ES-I3 (cell line): Measurements from ENCODE around the gene PLET1.

ENCODE experiments used
- H3K36me3 ChIP-seq: 2 replicates; pipeline ENCODE4 v1.6.1; 2013; ENCODE audit warnings: mild to moderate bottlenecking, low read length, control low read depth, moderate library complexity; ENCODE audit not compliant: insufficient read depth
- H3K4me1 ChIP-seq: 2 replicates; pipeline ENCODE4 v1.6.1; 2013; ENCODE audit warnings: mild to moderate bottlenecking, control low read depth, low read length; ENCODE audit not compliant: insufficient read depth
- H3K9ac ChIP-seq: 2 replicates; pipeline ENCODE4 v1.6.1; 2013; ENCODE audit warnings: low read depth, mild to moderate bottlenecking, low read length, moderate library complexity
- H3K9me3 ChIP-seq: 2 replicates; pipeline ENCODE4 v1.6.1; 2013; ENCODE audit warnings: mild to moderate bottlenecking, low read length, moderate library complexity; ENCODE audit not compliant: control insufficient read depth, insufficient read depth

PLET1 gene

DNA sequence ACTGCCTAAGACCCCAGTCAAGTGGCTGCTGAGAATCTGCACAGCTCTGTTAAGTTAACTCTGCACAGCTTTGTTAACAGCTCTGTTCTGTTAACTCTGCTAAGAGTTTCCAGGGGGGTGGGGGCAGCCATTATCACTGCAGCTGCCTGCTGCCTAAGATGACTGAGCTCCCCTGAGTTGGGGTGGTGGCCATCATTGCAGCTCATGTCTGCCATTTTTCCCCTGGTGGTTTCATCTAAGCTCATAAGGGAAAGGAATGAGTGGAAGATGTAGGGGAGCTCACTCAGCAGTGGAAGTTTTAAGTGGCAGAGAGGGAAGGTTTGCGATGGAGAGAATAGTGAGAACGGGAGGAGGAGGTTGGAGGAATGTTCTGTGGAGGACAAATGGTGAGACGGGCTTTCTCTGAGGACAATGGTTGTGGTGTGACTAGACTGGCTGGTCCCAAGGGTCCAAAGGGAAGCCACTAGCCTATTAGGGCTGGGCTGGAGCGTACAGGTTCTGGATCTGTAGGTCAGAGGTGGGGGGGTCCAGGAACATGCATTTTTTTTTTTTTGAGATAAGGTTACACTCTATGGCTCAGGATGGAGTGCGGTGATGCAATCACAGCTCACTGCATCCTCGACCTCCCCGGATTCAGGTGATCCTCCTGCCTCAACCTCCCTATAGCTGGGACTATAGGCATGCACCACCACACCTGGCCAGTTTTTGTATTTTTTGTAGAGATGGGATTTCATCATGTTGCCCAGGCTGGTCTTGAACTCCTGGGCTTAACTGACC lies 13.5 kb upstream of the PLET1 start:
- peaks cover 7% of the 10 kb centered on the region; the same call in 1 of the 2 replicates for H3K4me1 ChIP-seq
- no peaks in the 10 kb centered on the region for H3K36me3 ChIP-seq
- H3K9ac ChIP-seq = no peak overlapping the region
- no peaks in the 10 kb centered on the region for H3K9me3 ChIP-seq

DNA sequence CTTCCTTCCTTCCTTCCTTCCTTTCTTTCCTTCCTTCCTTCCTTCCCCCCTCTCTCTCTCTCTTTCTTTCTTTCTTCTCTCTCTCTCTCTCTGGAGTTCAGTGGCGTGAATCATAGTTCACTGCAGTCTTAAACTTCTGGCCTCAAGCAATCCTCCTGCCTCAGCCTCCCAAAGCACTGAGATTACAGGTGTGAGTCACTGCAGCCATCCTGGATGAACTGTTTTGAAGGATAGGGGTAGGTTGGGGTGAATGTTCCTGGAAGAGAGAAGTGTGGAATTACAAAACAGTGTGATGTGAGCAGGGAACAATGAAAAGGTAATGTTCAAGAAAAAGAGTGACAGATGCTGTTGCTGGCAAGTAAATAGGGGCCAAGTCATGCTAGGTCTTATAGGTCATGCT lies 12.4 kb upstream of the PLET1 start:
- Histone ChIP-seq H3K9ac (no peak overlapping the region), H3K9me3 (no peaks in the 10 kb centered on the region), H3K36me3 (no peaks in the 10 kb centered on the region), H3K4me1 (peaks cover 7% of the 10 kb centered on the region; the same call in 1 of the 2 replicates)

DNA sequence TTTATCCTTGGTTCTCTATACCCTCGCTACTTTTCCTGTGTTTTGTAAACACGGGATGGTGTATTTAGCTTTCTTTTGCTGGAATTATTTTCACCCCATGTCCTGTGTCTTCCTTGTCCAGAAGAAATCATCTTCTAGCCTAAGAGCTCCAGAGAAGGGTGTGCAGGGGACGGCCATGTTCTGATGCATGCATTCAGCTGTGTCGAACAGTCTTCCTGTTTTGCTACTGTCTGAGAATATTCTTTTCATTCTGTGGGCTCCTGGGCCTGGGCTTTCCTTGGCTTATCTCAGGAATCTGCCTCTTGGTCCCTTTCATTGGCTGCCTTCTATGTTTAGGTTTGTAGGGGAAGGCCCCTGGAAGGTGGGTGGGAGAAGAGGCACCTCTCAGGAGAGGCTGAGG lies 10.6 kb upstream of the PLET1 start:
- no peaks in the 10 kb centered on the region for H3K9me3 ChIP-seq
- H3K9ac ChIP-seq = no peak overlapping the region
- peaks cover 4% of the 10 kb centered on the region; the same call in 1 of the 2 replicates for H3K4me1 ChIP-seq
- no peaks in the 10 kb centered on the region for H3K36me3 ChIP-seq

DNA sequence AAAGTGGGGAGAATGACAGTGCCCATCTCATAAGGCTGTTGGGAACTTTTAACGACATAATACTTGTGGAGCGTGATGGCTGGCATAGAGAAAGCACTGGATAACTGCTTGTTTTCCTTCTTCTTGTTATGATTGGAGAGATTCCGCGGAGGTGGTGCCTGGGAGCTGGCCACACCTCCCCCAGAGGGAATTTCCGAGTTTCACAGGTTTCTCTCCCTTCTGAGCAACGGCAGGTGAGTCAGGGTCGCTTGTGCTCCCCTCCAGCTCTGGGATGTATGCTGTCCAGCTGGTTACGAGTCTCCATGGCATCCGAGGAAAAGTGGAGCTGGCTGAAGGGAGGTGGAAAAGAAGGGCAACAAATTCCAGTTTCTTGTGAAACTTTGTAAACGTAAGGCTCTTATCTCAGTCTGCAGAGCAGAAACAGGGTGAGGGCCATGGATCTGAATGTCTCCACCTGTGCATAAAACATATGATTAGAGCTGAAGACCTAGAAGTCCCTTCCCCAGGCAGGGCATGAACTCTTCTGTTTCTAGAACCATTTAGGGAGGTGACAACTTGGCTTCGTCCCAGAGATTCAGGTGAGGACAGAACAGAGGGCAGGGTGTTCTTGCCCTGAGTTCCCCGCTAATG lies 10.0 kb upstream of the PLET1 start:
- Histone ChIP-seq H3K36me3 (no peaks in the 10 kb centered on the region), H3K9me3 (no peaks in the 10 kb centered on the region), H3K9ac (peak overlapping the region; percentile 41; the same call in 1 of the 2 replicates), H3K4me1 (no peaks in the 10 kb centered on the region)

DNA sequence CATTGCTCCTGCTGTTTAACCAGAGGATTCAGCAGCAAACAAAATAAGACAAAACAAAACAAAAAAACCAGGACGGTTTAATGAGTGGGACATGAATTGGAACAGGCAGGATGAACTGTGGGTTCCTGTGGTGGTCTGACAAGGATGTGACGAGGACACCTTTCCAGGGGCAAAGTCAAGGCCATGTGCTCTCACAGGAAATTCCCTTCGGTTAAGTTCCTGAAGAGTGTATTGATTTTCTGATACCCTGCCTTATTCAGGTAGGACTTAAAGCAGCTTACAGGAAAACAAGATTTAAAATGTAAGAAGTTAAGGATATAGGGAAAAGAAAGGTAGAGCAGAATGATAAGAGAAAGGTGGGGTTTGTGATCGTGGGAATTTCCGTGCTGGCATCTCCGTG lies 8.5 kb upstream of the PLET1 start:
- Histone ChIP-seq H3K4me1 (no peaks in the 10 kb centered on the region), H3K9ac (no peak overlapping the region), H3K9me3 (no peaks in the 10 kb centered on the region), H3K36me3 (no peaks in the 10 kb centered on the region)

DNA sequence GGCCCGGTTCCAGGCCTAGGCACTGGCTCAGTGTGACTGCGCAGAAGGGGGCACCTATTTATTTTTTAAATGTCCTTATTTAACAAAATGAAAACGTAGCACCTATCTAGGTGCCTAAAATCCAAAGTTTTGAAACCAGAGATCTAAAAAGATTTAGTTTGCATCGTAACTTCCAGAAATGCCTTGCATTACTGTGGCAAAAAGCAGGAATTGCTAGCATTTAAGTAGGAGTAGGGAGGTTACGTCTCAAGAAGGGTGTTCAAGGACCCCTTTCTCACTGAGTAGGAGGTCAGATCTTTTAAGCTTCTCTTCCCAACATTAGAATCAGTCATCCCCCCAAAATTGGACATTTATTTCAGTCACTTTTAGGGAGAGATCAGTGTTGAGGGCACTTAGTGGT lies 7.7 kb upstream of the PLET1 start:
- H3K9me3 ChIP-seq = no peaks in the 10 kb centered on the region
- no peaks in the 10 kb centered on the region for H3K4me1 ChIP-seq
- H3K9ac ChIP-seq = no peak overlapping the region
- no peaks in the 10 kb centered on the region for H3K36me3 ChIP-seq

DNA sequence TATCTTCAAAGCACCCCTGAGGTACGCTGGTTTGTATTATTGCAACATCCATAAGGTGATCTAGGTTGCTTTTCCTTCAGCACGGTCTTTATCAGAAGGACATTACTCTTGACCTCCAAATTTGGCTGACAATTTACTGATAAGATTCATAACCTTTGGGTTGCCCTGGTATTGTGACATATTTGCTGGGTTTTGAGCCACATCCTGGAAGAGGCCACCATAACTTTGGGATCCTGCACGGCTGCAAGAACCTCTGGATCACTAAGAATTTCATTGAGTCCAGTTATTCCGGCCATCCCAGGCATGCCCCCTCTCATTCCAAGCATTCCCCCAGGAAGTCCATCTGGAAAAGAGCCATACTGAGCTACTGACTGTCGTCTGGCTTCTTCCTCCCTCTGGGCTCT lies 6.5 kb upstream of the PLET1 start:
- Histone ChIP-seq H3K36me3 (no peaks in the 10 kb centered on the region), H3K9me3 (no peaks in the 10 kb centered on the region), H3K9ac (no peak overlapping the region), H3K4me1 (no peaks in the 10 kb centered on the region)

DNA sequence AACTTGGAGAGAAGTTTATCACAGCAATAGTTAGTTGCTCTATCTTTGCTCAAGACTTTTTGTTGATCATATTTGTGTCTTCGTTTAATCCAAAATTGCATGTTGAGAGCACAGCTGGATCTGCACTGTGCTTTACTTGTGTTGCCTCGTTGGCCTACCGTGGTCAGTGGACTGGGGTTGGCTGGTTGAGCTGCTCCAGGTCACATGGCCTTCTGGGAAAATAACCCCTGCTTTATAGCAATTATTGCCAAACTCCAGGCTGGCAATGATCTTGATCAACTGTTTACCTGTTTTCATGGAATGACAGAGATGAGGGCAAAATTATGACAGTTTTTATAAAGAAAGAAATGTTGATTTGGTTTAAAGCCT lies 5.7 kb upstream of the PLET1 start:
- H3K9me3 ChIP-seq = no peaks in the 10 kb centered on the region
- H3K36me3 ChIP-seq = no peaks in the 10 kb centered on the region
- no peak overlapping the region for H3K9ac ChIP-seq
- no peaks in the 10 kb centered on the region for H3K4me1 ChIP-seq

DNA sequence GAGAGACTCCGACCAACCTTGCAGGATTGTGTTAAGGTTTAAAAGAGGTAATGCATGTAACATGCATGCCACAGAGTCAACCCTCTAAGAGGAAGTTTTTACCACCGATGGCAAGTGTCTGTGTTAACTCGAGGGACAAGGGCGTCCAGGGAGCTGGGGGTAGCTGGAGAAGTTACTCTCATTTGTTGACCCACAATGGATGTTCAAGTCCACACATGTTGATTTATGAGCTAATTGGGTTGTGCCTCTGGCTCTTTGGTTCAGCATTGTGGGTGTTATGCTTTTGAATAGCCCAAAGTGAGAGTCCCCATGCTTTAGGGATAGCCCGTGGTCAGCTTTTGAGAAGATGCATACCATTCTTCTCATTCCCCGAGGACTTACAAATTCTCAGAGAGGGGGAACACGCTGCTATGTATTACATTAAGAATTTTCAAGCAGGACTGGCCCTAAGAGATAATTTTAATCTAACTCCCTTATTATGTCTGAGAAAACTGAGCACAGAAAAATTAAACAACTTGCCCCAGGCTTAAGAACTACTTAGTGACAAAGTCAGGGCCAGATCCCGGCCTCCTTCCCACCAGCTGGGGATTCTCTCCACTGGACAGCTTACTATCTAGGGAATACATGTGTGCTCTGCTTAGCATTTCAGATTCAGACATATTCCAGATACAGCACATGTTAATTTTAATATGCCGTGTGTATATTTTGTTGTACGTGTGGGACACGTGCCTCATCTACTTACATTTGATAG lies 5.2 kb upstream of the PLET1 start:
- no peaks in the 10 kb centered on the region for H3K36me3 ChIP-seq
- no peak overlapping the region for H3K9ac ChIP-seq
- no peaks in the 10 kb centered on the region for H3K9me3 ChIP-seq
- H3K4me1 ChIP-seq = no peaks in the 10 kb centered on the region

DNA sequence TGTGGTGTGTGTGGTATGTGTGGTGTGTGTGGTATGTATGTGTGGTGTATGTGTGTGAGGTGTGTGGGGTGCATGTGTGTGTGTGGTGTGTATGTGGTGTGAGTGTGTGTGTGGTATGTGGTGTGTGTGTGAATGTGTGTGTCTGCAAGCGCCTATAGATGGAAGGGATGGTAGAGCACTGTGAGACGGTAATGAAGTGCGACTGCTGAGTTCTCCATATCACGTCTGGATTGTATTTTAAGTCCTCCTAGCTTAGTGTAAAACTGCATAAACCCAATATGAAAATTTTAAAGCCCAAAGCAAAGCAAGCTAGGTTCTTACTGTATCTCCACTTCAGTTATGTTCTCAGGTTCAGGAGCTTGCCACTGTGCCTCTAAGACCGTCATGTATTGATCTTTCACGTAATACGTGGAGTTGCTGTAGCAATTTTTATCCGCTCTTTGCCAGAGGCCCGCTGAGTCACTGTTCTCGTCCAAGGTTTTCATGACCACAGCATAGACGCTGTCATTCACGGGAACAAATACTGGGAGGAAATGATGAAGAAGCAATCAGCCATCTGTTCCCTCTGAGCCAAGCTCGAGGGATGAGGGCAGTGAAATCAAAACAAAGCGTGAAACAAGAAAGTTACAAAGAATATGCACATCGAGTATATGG lies 5.5 kb downstream of the PLET1 start:
- H3K9me3 ChIP-seq = no peaks in the 10 kb centered on the region
- no peaks in the 10 kb centered on the region for H3K36me3 ChIP-seq
- H3K9ac ChIP-seq = no peak overlapping the region
- no peaks in the 10 kb centered on the region for H3K4me1 ChIP-seq

DNA sequence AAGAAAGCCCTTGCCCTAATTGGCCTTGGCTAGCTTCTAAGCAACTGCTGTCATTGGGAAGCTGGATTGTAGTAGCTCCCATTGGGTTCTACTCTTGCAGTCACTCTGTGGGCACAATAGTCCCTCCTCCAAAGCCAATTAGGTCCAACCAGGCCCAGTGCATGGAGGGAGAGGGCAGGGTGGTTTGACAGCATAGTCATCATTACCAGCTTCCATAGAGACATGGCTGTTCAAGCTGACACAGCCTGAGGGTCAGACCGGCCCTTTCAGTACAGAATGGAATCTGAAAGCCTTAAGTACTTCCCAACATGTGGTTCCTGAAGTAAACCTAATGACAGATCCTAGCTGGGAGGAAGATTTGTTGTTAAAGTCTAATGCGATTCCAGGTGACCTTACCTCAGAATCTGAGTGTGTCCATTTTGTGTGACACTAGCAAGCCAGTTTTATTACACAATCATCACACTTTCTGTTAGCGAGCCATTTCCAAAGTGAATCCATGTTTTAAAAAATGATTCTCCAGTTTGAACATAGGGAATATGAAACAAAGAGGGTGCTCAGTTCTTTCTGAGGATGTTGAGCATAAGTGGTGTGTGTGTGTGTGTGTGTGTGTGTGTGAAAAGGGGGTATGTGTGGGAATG lies 6.9 kb downstream of the PLET1 start:
- H3K36me3 ChIP-seq = no peaks in the 10 kb centered on the region
- no peaks in the 10 kb centered on the region for H3K9me3 ChIP-seq
- no peaks in the 10 kb centered on the region for H3K4me1 ChIP-seq
- no peak overlapping the region for H3K9ac ChIP-seq

DNA sequence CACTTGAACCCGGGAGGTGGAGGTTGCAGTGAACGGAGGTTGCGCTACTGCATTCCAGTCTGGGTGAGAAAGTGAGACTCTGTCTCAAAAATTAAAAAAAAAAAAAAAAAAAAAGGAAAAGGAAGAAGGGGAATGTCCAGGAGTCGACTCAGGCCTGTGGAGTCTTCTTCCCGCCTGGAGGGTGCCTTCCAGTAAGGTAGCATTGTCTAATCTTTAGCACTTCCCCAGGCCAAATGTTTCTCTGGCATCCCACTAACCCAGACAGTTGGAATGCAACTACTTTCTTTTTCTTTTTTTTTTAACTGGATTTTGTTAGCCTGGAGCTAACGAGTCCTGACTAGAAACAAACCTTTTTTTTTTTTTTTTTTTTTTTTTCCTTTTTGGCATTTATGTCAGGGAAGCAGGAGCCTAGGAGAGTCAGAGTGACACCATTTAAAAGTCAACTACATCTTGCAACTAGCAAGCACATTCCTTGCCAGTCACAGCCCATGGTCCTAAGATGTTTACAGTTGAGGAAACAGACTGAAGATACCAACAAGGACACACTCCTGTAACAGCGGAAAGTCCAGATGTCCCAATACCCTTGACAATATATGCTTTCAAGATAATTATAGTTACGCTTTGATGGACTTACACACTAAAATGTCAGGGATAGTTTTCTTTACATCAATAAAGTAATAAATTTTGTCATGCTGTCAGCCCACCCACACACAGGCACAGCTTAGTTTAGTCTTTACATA lies 10.6 kb downstream of the PLET1 start:
- H3K36me3 ChIP-seq = no peaks in the 10 kb centered on the region
- H3K9ac ChIP-seq = no peak overlapping the region
- H3K9me3 ChIP-seq = no peaks in the 10 kb centered on the region
- no peaks in the 10 kb centered on the region for H3K4me1 ChIP-seq

DNA sequence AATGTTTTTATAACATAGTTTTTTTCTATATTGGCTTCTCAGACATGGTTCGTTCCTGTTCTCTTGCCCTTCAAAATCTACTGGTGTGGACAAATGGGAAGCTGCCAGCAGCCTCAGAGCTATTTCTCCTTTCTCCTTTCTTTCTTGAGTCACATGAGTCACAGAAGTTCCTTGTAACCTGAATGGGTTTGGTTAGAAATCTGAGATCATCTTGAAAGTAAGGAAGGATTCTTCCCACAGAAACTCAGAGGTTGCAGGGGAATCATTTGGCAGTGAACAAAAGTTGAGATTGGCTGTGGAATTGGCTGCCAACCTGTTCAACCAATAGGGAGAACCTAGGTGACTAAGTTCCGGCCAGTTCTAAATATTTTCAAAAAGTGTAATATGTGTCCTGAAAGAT lies 12.5 kb downstream of the PLET1 start:
- no peaks in the 10 kb centered on the region for H3K9me3 ChIP-seq

More for the DNA sequence above, 12.5 kb downstream of the PLET1 start:
- Histone ChIP-seq H3K9ac (no peak overlapping the region), H3K36me3 (no peaks in the 10 kb centered on the region), H3K4me1 (no peaks in the 10 kb centered on the region)
